Activated CD4-positive, CD25-positive, alpha-beta regulatory T cell (primary cell): ENCODE data around the gene LPP.

ENCODE experiments used
- DNase-seq, 4 experiments: peaks; one replicate each; lab custom pipeline; 2025; lab: John Stamatoyannopoulos, UW

Gene LPP

GRCh38 chr3:188518416-188518815 lies 364.5 kb downstream of the LPP start:
- DNase-seq: no peak

GRCh38 chr3:188518835-188519452 lies 365.0 kb downstream of the LPP start:
- DNase-seq: no peak

- DNase-seq: no peak
Measured at GRCh38 chr3:188520466-188520865, 366.5 kb downstream of the LPP start.

- no peak for DNase-seq
Measured at GRCh38 chr3:188522115-188522514, 368.2 kb downstream of the LPP start.

GRCh38 chr3:188523291-188523690 lies 369.3 kb downstream of the LPP start:
- DNase-seq: no peak

GRCh38 chr3:188524052-188524451 lies 370.1 kb downstream of the LPP start:
- DNase-seq: no peak

GRCh38 chr3:188526057-188526456 lies 372.1 kb downstream of the LPP start:
- no peak for DNase-seq

GRCh38 chr3:188527389-188527788 lies 373.4 kb downstream of the LPP start:
- no peak for DNase-seq

GRCh38 chr3:188528396-188528795 lies 374.4 kb downstream of the LPP start:
- DNase-seq: no peak

GRCh38 chr3:188529228-188529627 lies 375.3 kb downstream of the LPP start:
- DNase-seq: no peak

GRCh38 chr3:188530226-188530625 lies 376.3 kb downstream of the LPP start:
- DNase-seq: no peak

GRCh38 chr3:188531210-188531609 lies 377.3 kb downstream of the LPP start:
- DNase-seq: no peak

GRCh38 chr3:188533172-188533571 lies 379.2 kb downstream of the LPP start:
- no peak for DNase-seq

- no peak for DNase-seq
Measured at GRCh38 chr3:188533612-188534357, 379.8 kb downstream of the LPP start.

GRCh38 chr3:188534633-188535032 lies 380.7 kb downstream of the LPP start:
- DNase-seq: no peak

GRCh38 chr3:188537606-188538005 lies 383.6 kb downstream of the LPP start:
- DNase-seq: no peak

- no peak for DNase-seq
Measured at GRCh38 chr3:188539037-188539436, 385.1 kb downstream of the LPP start.

GRCh38 chr3:188539631-188540194 lies 385.8 kb downstream of the LPP start:
- no peak for DNase-seq

- DNase-seq: no peak
Measured at GRCh38 chr3:188542196-188542595, 388.2 kb downstream of the LPP start.

- DNase-seq: no peak
Measured at GRCh38 chr3:188544012-188544411, 390.1 kb downstream of the LPP start.

- DNase-seq: no peak
Measured at GRCh38 chr3:188546835-188547670, 393.1 kb downstream of the LPP start.

GRCh38 chr3:188553569-188553968 lies 399.6 kb downstream of the LPP start:
- DNase-seq: no peak

- DNase-seq: no peak
Measured at GRCh38 chr3:188554404-188554803, 400.4 kb downstream of the LPP start.
